LNCaP clone FGC (cell line): ENCODE results near the gene STIP1.

ENCODE experiments used
- DNase-seq: peaks from one replicate; pipeline ENCODE4 v3.0.0-alpha.2; 2011; ENCODE audit warnings: low read depth
- H3K4me3 ChIP-seq: 2 replicates; pipeline ENCODE4 v1.5.1; 2011; ENCODE audit warnings: mild to moderate bottlenecking, low read depth, low read length, control low read depth
- TF ChIP-seq, protein P1 (sequence below): IDR thresholded peaks from 2 replicates; pipeline ENCODE4 v1.5.1; 2012; ENCODE audit warnings: mild to moderate bottlenecking; ENCODE audit not compliant: control insufficient read depth, insufficient read depth; ENCODE audit errors: extremely low read depth

Gene STIP1

DNA sequence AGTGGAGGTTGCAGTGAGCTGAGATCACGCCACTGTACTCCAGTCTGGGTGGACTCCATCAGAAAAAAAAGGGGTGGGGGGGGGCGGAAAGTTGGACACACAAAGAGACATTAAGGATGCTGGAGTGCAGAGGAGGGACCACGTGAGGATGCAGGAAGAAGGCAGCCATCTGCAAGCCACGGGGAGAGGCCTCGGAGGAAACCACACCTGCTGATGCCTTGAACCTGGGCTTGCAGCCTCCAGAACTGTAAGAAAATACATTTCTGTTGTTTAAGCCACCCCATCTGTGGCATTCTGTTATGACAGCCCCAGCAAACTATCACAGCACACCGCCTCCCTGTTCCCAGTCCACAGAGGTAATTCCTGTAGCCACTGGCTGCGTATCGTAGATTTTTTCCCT, 9.2 kb upstream of the STIP1 start:
- H3K4me3 ChIP-seq: no peak overlapping the region
- TF ChIP-seq, protein P1, sequence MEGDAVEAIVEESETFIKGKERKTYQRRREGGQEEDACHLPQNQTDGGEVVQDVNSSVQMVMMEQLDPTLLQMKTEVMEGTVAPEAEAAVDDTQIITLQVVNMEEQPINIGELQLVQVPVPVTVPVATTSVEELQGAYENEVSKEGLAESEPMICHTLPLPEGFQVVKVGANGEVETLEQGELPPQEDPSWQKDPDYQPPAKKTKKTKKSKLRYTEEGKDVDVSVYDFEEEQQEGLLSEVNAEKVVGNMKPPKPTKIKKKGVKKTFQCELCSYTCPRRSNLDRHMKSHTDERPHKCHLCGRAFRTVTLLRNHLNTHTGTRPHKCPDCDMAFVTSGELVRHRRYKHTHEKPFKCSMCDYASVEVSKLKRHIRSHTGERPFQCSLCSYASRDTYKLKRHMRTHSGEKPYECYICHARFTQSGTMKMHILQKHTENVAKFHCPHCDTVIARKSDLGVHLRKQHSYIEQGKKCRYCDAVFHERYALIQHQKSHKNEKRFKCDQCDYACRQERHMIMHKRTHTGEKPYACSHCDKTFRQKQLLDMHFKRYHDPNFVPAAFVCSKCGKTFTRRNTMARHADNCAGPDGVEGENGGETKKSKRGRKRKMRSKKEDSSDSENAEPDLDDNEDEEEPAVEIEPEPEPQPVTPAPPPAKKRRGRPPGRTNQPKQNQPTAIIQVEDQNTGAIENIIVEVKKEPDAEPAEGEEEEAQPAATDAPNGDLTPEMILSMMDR: no peak
- DNase-seq: no peak

- no peak for DNase-seq
- H3K4me3 ChIP-seq: no peak overlapping the region
- TF ChIP-seq, protein P1: no peak
These were observed 7.8 kb upstream of the STIP1 start for GRCh38 chr11:64178203-64178602.

- DNase-seq: no peak
- no peak overlapping the region for H3K4me3 ChIP-seq
- TF ChIP-seq, protein P1: no peak
These were observed 6.9 kb upstream of the STIP1 start for GRCh38 chr11:64178951-64179639.

DNA sequence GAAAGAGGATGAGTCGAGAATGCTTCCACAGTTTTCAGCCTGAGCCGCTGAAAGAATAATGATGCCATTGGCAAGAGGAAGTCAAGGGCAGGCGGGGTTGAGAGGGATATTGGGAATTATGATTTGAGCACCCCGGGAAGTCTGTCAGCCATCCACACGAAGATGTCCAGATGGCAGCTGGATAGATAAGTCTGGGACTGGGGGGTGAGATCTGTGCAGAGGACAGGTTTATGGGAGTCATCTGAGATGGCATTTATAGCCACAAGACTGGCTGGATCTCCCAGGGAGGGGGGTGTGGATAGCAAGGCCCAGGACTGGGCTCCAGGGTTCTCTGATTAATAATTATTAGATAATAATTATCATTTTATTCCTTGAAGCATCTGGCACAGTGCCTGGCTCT, 5.1 kb upstream of the STIP1 start:
- no peak for DNase-seq
- TF ChIP-seq, protein P1: no peak
- no peak overlapping the region for H3K4me3 ChIP-seq

GRCh38 chr11:64181506-64182411, 4.2 kb upstream of the STIP1 start:
- TF ChIP-seq, protein P1: no peak
- H3K4me3 ChIP-seq: no peak overlapping the region
- DNase-seq: no peak

GRCh38 chr11:64183890-64184289, 2.1 kb upstream of the STIP1 start:
- no peak overlapping the region for H3K4me3 ChIP-seq
- DNase-seq: no peak
- TF ChIP-seq, protein P1: no peak
